Measurements from ENCODE around the gene ANKS4B. TPM values are rescaled to one million over a fixed set of nuclear protein-coding genes. Genes with fewer than 3 reads are reported as not detected.

The ANKS4B gene
- total and polyA plus RNA-seq, 2 of the 8 experiments (the other 6 are each of a cell fraction or from before 2014, with no cell fraction given) = 0.06 to 0.15 TPM

DNA sequence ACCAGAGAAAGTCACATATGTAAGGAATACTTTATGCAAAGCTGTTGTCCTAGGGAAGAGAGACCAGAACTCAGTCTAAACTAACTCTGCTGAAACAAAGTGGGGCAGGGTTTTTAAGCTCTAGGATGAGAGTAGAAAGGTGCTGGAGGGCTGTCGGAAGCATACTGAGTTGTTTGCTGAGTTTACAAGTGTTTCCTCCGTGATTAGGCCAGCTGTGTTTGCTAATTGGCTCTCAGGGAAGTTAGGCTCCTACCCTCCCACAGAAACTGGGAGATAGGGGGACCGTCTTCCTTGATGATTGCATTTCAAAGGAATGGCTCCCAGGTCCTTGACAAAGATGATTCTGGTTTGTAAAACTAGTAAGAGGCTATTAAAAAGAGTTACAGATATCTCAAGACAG lies 69.0 kb downstream of the ANKS4B start (continued):
- TF ChIP-seq, protein P1, sequence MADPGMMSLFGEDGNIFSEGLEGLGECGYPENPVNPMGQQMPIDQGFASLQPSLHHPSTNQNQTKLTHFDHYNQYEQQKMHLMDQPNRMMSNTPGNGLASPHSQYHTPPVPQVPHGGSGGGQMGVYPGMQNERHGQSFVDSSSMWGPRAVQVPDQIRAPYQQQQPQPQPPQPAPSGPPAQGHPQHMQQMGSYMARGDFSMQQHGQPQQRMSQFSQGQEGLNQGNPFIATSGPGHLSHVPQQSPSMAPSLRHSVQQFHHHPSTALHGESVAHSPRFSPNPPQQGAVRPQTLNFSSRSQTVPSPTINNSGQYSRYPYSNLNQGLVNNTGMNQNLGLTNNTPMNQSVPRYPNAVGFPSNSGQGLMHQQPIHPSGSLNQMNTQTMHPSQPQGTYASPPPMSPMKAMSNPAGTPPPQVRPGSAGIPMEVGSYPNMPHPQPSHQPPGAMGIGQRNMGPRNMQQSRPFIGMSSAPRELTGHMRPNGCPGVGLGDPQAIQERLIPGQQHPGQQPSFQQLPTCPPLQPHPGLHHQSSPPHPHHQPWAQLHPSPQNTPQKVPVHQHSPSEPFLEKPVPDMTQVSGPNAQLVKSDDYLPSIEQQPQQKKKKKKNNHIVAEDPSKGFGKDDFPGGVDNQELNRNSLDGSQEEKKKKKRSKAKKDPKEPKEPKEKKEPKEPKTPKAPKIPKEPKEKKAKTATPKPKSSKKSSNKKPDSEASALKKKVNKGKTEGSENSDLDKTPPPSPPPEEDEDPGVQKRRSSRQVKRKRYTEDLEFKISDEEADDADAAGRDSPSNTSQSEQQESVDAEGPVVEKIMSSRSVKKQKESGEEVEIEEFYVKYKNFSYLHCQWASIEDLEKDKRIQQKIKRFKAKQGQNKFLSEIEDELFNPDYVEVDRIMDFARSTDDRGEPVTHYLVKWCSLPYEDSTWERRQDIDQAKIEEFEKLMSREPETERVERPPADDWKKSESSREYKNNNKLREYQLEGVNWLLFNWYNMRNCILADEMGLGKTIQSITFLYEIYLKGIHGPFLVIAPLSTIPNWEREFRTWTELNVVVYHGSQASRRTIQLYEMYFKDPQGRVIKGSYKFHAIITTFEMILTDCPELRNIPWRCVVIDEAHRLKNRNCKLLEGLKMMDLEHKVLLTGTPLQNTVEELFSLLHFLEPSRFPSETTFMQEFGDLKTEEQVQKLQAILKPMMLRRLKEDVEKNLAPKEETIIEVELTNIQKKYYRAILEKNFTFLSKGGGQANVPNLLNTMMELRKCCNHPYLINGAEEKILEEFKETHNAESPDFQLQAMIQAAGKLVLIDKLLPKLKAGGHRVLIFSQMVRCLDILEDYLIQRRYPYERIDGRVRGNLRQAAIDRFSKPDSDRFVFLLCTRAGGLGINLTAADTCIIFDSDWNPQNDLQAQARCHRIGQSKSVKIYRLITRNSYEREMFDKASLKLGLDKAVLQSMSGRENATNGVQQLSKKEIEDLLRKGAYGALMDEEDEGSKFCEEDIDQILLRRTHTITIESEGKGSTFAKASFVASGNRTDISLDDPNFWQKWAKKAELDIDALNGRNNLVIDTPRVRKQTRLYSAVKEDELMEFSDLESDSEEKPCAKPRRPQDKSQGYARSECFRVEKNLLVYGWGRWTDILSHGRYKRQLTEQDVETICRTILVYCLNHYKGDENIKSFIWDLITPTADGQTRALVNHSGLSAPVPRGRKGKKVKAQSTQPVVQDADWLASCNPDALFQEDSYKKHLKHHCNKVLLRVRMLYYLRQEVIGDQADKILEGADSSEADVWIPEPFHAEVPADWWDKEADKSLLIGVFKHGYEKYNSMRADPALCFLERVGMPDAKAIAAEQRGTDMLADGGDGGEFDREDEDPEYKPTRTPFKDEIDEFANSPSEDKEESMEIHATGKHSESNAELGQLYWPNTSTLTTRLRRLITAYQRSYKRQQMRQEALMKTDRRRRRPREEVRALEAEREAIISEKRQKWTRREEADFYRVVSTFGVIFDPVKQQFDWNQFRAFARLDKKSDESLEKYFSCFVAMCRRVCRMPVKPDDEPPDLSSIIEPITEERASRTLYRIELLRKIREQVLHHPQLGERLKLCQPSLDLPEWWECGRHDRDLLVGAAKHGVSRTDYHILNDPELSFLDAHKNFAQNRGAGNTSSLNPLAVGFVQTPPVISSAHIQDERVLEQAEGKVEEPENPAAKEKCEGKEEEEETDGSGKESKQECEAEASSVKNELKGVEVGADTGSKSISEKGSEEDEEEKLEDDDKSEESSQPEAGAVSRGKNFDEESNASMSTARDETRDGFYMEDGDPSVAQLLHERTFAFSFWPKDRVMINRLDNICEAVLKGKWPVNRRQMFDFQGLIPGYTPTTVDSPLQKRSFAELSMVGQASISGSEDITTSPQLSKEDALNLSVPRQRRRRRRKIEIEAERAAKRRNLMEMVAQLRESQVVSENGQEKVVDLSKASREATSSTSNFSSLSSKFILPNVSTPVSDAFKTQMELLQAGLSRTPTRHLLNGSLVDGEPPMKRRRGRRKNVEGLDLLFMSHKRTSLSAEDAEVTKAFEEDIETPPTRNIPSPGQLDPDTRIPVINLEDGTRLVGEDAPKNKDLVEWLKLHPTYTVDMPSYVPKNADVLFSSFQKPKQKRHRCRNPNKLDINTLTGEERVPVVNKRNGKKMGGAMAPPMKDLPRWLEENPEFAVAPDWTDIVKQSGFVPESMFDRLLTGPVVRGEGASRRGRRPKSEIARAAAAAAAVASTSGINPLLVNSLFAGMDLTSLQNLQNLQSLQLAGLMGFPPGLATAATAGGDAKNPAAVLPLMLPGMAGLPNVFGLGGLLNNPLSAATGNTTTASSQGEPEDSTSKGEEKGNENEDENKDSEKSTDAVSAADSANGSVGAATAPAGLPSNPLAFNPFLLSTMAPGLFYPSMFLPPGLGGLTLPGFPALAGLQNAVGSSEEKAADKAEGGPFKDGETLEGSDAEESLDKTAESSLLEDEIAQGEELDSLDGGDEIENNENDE (IDR thresholded peaks at IDR 0.05; ENCODE audit: insufficient replicate concordance, low read length) = no peak
- TF ChIP-seq POLR2AphosphoS5 (IDR thresholded peaks at IDR 0.05; ENCODE audit: low read depth, low read length) = peak; percentile 61; the same call in 1 of the 2 replicates

All from H1 (cell line).